T-helper 2 cell treated with Interferon-gamma antibody and Interleukin-4, amounts not matched to agents 100 ng/mL and 5 ng/mL, for 36 hours (primary cell): ENCODE data around the gene TAF1C. TPM values are rescaled to one million over a fixed set of nuclear protein-coding genes. Genes with fewer than 3 reads are reported as not detected.

Experiments used
- intact Hi-C: fragments of 100-400 bp; cut with micrococcal nuclease; formaldehyde crosslinking; loops from one replicate; pipeline ENCODE4 v1.15.1; 2023
- total RNA-seq: library from RNA; stranded (reverse); gene quantifications from 2 replicates; pipeline ENCODE4 v1.2.3, GENCODE V29; 2022

TAF1C gene
- total RNA-seq, 1 donor from 2014 or later, result 58.4 TPM

GRCh38 chr16:84136331-84137125, 50.3 kb downstream of the TAF1C start:
- intact Hi-C loops, result no loop called here

- intact Hi-C loops, result no loop called here
Observed at GRCh38 chr16:84132527-84133285, 54.2 kb downstream of the TAF1C start.

- intact Hi-C loops, result no loop called here
Observed at GRCh38 chr16:84131117-84131516, 55.7 kb downstream of the TAF1C start.

Other genes starting within 250 kb of the TAF1C start
- gene OSGIN1, start 233.8 kb downstream of the TAF1C start, total RNA-seq, result 0.84 and 0.89 TPM in 2 replicates
- gene NECAB2, start 218.8 kb downstream of the TAF1C start, total RNA-seq, result not detected in 2 replicates
- gene SLC38A8, start 144.3 kb downstream of the TAF1C start, total RNA-seq, result not detected in 2 replicates
- 52.9 and 55.6 TPM in 2 replicates for gene MBTPS1, start 70.1 kb downstream of the TAF1C start, total RNA-seq
- gene HSDL1, start 41.9 kb downstream of the TAF1C start, total RNA-seq, result 11.5 and 13.3 TPM in 2 replicates
- gene DNAAF1, start 41.7 kb downstream of the TAF1C start, total RNA-seq, result not detected in 2 replicates
- gene ADAD2, start 4.1 kb upstream of the TAF1C start, total RNA-seq, result not detected in 2 replicates
- not detected in 2 replicates for gene KCNG4, start 53.0 kb upstream of the TAF1C start, total RNA-seq
- gene WFDC1, start 107.8 kb upstream of the TAF1C start, total RNA-seq, result not detected in 2 replicates
- gene ATP2C2, start 181.5 kb upstream of the TAF1C start, total RNA-seq, result 0.16 TPM in 1 of 2 replicates, not detected in the other